HG03439 (cell line): ENCODE results near the gene LGALS9.
"Not testable (repeated sequence)": the region's sequence is repeated elsewhere in the genome, so short reads cannot be mapped to it uniquely, and the experiment has no call there.

Source experiments
- ATAC-seq: cut with Tn5 transposase; IDR thresholded peaks from one replicate; pipeline ENCODE4 v1.9.1; 2021; ENCODE audit warnings: mild to moderate bottlenecking, moderate library complexity; ENCODE audit not compliant: unreplicated experiment

LGALS9 gene

DNA sequence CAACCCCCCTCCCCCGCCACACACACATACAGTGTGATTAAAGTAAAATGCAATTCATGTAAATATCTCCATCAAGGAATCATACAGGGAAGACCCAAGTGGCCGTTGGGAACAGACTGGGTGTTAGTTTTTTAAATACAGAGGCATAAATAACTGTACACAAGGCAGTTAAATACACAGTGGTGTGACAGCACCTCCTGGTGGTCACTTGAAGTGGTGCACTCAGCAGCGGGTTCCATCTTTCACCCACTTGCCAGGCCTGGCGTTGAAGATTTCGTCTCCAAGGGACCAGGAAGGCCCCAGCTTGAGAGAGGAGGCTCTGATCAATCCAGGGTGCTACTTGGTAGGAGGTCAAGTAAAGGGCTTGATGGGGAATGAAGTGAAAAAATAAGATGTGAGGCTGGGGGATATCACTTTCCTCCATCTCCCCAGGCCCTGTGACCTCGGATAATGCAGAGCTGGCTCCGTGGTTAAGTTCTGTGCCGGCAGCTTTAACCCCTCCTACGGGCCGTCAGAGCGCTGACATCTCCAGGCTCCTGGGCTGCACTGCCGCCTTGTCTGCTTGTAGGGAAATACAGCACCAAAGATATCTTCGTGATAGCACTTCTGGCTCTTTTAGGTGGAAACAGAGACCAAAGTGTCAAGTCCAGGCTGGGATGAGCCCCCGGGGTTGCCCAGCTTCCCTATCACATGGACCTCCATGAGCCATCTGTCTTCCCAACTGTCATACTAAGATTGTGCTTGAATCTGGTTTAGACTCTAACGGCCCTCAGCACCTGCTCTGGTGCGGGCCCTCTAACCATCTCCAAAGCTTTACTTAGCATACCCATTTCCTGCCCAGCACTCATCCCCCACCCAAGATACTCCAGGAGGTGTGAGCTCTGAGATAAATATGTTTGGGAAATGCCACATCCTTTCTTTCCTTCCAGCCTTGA is 20.7 kb downstream of the LGALS9 start:
- no peak for ATAC-seq

DNA sequence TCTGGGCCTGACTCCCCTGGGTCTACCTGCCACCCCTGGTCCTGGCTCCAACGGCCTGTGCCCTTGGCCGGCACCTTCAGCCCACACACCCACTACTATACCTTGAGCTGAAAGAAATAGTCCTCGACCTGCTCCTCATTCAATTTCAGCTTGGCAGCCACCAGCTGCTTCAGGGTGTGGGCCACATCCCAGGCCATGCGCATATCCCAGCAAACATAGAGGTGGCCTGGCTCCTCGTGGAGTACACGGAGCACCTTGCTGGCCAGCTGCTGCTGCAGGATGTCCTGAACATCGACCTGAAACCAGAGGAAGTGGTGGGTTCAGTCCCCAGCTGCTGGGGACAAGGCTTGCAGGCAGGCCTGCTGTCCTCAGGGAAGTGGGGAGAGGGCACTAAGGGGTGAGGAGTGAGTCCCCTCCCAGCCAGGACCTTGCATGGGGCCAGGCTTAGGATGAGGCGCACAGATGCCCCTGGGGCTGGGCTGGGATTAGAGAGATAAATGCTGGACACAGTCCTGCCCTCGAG is 22.5 kb downstream of the LGALS9 start:
- ATAC-seq = not testable (repeated sequence)

DNA sequence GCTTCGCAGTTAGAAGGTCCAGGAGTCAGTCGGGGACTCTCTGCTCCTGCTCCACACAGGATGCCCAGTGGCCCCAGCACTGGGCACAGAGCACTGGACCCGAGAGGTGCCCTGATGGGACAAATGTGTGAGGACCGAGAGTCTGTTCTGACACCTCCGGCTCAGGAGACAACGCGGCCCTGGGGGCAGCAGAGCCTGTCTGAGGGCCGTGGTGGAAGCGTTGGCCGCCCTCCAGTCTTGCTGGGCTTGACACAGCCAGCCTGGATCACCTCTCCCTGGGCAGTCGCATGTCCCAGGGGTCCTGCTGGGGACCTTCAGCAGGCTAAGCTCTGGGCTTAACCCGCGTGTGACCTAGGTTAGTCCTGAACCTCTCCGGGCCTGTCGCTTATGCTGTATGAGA is 23.1 kb downstream of the LGALS9 start:
- ATAC-seq = no peak

DNA sequence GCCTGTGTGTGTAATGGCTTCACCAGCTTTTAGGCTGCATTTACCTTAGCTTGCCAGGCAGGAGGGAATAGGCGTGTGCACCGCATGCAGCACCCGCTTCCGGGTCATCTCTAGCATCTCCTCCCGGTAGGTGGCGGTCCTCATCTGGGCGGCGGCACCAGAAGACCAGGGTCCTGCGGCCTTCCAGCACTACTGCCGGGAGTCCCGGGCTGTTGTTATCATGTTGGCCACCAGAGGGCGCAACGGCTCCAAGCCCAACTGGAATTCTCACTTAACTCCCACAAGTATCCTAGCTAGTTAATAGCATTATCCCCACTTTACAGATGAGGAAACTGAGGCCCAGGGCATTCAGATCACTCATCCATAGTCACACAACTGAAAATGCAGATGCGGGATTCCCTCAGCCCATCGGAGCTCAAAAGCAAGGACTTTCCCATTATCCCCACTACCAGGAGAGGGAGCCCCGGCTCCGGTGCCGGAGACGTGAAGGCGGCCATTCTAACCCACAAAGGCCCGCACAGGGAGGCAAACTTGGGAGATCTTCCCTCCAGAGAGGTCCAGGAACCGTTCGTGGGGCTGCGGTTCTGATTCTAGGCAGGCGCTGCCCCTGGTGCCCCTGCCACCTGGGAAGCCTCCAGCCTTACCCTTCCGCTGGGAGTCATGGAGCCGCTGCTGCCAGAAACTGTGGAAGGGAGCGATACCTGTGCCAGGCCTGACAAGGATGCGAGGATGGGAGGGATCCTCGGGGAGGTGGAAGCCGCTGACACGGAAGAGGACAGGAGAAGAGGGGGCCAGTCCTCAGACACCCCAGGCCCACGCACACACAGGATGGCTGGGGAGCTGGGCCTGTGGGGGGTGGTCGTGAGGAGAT is 23.9 kb downstream of the LGALS9 start:
- ATAC-seq = no peak

DNA sequence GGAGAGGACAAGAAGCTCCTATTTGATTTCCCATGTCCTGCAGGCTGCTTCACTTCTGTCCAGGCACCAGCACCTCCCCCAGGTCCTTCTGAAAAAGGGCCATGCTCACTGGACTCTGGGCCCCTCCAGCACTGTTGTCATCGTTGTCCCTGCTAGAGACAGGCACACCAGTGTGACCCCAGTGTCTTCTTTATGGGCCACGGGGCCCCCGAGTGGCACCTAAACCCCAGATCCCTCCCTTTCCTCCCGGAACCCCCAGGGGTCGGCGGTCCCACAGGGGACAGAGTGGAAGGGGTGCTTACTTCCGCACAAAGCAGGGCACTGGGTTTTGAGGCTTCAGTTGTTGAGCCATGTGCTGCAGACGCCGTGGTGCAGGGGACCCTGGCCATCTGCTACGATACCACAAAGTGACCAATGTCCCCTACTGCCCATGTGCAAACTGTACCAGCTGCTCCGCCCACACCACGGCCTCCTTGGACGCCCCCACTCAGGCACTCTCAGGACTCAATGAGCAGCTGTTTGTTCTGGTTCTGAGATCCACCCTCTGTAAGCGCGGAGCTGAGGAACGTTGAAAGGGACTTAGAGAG is 24.6 kb downstream of the LGALS9 start:
- ATAC-seq = not testable (repeated sequence)

DNA sequence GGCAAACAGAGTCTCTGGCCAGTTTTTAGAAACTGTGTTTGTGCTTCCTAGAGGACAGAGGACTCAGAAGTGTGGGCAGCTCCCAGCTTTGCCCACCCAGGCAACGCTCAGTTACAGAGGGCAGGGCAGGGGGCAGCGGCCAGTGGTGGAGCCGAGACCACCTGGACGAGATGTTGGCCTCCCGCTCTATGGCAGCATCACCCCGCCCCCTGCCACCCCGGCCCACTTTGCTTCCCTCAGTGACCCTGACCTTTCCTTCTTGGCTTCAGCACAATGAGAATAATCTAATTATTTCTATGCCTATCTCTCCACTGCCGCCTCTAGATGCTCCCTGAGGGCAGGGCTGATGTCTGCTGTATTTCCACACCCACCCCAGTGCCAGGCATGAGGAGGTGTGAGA is 25.6 kb downstream of the LGALS9 start:
- ATAC-seq = not testable (repeated sequence)

DNA sequence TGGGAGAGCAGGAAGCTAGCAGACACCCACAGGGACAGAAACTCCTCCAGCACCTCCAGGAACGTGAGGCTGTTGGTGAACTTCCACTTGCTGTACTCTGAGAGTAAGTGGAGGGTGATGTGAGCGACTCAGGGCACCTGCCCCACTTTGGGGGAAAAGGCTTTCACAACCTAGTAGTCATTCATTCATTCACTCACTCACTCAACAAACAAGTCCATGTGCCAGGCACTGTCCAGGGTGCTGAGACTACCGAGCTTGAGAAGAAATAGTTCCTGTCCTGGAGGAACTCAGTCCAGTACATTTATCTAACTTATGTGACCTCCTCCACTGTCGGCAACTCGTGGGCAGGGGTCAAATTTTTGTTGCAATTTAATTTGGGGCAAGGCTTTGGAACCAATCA is 26.6 kb downstream of the LGALS9 start:
- ATAC-seq = no peak

DNA sequence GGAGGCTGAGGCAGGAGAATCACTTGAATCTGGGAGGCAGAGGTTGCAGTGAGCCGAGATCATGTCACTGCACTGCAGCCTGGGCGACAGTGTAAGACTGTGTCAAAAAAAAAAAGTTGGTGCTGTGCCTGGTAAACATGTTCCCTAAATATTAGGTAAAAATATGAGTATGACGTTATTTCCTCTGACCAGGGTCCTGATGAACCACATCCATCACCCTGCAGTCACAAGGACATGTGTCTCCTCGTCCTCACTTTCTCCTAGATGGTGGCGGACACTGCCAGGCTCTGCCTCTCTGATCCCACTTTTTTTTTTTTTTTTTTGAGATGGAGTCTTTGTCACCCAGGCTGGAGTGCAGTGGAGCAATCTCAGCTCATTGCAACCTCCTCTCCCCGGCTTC is 28.7 kb downstream of the LGALS9 start:
- ATAC-seq = no peak

DNA sequence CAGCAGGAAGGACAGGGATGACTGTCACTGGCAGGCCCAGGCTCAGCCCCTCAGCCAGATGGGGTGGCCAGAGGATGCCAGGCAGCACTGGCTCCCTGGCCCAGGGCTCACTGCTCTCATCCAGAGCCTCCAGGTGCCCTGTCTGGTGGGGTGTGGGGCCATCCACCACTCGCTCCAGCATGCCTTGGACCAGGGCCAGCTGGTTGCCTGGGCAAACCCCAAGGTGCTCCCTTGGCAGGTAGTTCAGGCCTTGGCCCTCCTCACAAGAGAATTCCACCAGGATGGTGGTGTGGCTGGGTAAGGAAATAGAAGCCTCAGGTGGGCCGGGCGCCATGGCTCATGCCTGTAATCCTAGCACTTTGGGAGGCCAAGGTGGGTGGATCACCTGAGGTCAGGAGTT is 29.4 kb downstream of the LGALS9 start:
- ATAC-seq = no peak

DNA sequence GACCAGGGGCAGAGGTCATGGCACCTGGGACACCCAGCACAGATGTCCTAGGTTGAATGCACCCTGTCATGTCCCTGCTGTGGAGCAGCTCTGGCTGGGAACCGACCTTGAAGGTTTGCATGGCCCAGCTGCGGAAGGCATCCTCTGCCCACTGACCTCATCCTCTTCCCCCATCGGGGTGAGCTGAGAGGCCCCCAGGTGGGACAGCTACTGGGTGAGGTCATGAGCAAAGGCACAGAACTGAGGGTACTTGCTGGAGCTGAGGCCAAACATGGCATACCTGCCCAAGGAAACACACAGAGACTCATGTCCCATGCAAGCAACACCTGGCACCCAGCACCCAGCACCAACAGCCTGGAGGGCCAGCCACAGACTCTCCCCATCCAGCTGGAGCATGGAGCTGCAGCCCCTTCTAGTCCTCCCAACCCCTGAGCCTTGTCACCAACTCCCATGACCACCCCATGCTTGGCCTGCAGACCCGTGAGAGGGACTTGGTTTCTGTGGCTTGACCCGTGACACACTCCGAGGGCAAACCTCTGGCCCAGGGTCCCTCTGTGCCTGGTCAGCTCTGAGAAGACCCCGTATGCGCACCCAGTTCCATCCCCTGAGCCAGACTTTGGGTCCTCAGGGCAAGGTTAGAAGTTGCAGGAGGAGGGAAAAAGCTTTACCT is 33.1 kb downstream of the LGALS9 start:
- no peak for ATAC-seq

DNA sequence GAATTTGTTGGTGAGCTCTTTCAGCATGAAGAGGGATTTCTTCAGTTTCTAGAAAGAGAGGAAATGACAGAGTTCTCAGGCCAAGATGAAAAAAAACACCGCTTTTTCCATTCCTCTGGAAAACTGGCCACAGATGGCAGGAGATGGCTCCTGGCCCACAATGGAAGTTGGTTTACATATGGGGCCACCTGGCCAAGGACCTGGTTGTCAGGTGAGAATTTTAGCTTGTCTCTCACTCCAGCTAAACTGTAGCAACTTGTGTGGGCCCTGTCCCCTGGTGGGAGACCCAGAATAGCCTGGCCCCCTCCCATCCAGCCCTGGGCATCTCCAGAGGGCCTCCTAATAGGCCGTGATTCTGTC is 33.6 kb downstream of the LGALS9 start:
- no peak for ATAC-seq

DNA sequence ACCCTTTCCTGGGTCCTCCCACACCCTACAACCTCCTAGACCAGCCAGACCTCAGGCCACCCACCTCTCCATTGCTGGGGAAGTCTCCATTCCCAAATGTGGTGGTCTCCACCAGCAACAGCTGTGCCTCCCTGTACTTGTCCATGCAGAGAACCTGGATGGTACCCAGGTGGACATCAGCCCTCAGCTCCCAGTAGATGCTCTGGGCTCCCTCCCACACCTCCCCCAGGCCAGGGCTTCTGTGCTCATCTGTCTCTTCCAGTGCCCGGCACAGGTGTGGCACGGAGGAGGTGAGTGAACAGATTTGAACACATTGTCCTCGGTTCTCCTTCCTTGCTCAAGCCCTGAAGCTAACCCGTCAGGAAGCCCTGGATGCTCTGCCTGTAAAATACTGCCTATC is 34.6 kb downstream of the LGALS9 start:
- ATAC-seq = no peak

DNA sequence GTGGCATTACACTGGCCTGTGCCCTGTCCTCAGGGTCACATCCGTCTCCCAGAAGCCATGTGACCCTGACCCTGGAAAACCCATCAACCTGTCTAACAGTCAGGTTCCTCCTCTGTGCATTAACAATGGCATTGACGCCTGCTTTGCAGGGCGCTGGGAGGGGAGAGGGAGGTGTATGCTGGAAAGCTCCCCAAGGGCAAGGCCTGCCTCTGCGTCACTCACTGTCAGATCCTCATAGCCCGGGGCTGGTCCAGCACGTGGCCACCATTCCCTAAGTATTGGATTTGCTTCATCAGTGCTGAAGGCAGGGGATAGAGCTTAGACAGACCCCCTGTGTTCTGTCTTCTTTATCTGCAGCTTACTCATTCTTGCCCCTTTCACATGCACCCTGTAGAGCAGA is 35.3 kb downstream of the LGALS9 start:
- not testable (repeated sequence) for ATAC-seq

DNA sequence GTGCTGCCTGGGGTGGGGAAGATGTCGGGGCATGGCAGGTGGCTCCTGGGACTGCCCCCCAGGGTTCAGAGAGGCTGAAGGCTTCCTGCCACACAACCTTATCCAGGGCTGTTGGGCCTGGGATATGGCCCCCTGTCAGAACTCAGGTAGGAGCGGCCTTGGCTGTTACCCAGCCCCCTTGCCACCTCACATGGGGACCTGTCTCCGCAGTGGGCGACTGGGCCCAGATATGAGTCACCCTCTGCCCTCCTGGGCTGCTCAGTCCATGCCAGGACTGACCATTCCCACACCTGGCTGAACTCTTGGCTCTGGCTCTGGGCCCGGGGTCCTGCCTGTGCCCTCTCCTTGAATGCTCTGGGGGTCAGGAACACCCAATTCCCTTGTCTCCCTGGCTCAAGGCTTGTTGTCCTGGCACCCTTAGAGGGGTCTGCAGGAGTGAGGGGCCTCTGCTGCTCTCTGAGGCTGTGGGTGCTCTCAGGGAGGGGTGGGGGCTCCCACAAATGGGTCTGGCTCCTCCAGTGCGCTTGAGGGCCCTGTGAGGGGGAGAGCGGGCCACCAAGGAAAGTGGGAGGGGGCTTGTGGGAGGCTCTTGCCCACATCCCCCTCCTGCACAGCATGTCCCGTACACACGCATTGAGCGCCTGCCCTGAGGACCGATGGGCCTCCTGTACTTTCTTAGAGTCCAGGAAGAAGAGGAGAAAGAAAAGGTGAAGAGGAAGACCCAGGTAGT is 36.0 kb downstream of the LGALS9 start:
- ATAC-seq = no peak

DNA sequence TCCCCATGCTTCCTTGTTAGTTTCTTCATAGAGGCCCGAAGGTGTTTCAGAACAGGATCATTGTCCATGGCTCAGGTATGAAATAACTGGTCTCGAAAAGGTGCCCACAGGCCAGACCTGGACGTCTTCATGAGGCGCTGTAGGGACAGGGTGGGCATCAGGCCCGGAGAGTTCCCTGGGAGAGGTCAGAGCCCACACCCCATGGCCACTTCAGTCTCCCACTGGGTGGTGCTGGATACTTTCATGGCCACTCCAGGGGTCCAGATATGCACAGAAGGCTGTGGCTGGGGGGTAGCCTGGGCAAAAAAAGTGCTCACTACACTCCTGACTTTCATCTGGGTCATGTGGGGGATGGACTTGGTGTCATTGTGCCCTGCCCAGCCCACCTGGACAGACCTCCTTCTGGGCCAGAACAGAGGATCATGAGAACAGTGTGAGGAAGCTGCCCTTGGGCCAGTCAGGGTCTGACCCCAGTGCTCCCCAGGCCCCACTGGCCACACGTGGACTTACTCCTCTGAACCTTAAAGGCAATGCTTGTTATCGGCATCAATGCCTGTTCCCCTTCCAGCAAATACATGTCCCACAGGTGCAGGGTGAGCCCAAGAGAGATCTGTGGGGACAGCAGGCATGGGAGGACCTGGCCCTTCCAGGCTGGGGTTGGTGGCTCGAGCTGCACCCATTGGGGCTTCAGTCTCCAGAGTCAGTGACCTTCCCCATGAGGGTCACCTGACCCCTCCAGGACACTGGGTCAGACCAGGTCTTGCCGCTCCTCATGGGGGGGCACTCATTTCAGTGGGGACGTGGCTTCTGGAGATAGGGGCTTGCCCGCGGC is 36.9 kb downstream of the LGALS9 start:
- ATAC-seq = no peak

DNA sequence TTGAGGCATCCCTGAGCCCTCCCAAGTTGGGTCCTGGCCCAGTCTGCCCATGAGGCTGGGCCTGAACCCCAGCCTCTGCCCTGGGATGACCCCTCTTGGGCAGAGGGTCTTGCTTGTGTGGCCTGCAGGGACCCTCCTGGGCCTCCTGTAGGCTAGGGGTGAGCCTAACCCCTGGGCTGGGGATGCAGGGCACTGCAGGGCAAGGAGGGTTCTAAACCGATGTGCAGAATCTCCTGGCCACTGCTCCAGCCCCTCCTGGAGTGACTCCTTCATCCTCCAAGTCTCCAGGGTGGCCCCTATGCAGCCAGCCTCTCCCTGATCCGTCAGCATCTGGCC is 37.5 kb downstream of the LGALS9 start:
- ATAC-seq = no peak

DNA sequence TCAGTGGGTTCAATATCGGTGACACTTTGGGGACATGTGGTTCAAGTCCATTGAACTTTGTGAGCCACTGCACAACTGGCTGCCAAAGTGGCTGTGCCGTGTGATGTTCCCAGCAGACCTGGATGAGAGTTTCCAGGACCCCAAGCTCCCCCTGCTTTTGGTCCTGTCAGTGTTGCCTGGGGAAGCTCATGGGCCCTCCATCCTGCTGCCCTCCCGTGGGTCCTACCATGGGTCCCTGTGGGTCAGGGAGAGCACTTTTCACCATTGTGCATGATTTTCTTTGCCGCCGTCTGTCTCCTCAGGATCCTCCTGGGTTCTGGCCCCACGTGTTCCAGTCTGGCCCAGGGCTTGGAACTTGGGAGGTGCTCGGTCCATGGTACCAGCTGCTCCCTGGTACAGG is 38.1 kb downstream of the LGALS9 start:
- ATAC-seq = no peak

DNA sequence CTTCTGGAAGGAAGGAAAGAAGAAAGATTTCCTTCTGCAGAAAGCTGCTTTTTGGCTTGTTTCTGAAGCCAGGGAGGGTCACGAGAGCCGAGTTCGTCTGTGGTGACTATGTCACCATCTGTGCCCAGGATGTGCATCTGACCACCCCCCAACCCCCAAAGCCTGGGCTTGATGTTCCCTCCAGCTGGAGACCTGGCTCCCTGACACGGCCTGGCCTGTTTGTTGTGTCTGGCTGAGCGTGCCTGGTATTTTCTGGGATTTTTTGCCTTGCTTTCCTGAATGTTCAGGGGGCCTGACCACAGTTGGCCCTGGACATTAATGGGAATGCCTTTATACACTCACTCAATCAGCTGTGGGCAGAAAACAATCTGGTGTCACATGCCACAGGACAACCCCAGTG is 38.9 kb downstream of the LGALS9 start:
- ATAC-seq = no peak

DNA sequence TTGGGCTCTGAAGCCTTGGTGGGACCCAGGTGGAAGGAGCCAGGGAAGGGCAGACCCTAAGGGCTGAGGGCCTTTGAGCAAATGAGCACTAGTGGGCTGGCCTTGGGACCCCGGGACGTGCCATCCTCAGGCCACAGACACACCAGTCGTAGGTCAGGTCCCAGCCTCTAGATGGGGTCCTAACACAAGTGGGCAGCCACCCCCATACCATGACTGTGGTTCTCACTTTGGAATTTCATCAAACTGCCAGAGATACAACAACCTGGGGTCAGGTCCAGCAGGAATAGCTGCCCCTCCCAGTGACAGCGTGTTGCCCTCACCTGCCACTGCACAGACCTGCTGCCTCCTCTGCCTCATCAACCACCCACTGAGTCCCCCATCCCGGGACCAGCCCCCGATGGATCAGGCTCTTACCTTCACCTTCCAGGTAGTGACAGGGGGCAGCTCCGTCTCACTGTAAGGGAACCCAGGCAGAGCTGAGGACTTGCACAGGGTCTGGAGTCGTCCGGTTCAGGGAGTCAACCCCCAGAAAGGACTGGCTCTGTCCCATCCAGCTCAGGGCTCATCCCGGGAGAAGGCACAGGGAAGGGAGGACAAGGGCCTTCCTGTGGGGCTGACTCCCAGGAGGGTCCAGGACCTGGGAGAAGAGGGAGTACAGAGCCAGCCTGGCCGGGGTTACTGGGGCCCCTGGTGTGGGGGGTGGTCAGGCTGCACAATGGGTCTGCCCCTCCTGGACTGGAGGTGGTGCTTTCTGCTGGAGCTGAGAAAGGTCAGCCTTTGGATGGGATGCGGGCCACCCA is 40.0 kb downstream of the LGALS9 start:
- no peak for ATAC-seq
